ENCODE data around the gene PCGF1. TPM values are rescaled to one million over a fixed set of nuclear protein-coding genes. Genes with fewer than 3 reads are reported as not detected.
"Not testable (repeated sequence)": the region's sequence is repeated elsewhere in the genome, so short reads cannot be mapped to it uniquely, and the experiment has no call there.

The PCGF1 gene
- polyA plus RNA-seq, 4 donors, result 23.7 to 34.9 (median 27.0) TPM

DNA sequence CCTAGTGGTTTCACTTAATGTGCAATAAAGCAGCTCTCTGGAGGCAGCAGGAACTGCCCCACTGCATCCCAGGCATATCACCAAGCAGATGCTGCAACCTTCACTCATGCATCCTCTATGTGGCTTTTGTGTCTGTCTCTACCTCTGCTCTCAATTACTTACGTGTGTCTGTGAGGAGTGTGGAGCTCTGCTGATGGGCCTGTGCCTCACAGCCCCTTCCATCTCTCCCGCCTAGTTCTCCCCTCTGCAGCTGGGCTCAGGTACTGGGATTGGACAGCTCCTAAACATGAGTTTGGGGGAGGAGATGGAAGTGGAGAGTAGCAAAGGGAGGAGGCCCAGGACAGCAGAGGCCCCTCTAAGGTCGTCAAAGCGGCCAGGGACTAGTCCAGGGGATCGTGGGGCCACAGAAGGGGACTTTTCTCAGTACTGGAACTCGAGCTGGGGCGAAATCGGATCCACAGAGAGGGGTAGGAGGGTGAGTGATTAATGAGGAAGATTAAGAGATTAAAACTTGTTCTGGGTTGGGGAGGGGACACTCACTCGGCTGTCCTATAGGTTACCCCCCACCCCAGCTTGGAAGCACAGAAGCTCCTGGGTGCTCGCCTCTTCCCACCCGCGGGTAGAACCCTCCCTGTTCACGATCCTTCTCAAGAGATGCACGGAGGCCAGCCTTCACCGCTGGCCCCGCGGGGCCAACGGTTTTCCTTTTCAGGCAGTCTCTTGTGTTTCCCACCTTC, 6.0 kb downstream of the PCGF1 start:
- no peak for DNase-seq (ENCODE audit: low read depth in 4 of 4, low spot score in 3 of 4)

DNA sequence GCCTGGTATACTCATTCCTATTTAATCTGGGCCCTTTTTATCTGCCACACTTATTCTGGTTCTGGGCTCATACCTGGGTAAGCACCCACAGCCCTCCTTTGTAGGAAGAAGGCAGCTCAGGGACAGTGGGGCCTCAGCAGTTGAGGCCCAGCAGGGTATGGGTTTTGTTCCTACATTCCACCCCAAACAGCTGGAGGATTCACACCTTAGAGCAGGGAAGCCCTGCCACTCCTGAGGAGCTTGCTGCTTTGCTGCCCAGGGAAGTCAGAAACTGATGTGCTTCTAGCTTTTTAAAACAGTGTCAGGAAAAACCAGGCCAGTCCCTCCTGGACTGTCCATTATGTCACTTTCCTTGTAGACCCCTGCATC, 6.9 kb downstream of the PCGF1 start:
- DNase-seq (ENCODE audit: low read depth in 4 of 4, low spot score in 3 of 4), result no peak

DNA sequence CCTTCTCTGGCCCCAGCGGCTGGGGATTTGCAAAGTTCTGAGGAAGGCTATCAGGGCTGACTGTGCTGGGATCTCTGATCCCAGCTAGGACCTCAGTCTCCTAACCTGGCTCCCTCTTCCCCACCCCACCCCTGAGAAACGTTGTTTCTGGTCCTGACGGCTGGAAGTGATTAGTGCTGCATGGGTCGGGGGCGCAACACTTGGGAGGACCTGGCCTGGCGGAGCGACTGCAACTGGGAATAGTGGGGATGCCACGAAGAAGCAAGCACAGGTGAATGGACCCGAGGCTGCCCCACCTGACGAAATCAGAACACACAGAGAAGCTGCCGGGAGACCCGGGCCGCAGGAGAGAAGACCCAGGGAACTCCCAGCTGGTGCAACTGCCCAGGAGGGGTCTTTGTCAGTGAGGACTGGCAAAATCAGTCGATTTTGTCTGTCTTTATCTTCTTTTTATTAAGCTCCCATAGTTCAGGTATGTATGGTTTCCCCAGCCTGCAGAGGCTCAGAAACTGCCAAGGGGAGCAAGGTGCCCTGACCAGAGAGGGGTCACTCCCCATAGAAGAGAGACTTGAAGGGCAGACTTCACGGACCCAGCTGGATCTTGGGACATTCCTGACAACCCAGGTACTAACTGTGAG, 7.4 kb downstream of the PCGF1 start:
- DNase-seq (ENCODE audit: low read depth in 4 of 4, low spot score in 3 of 4), result no peak

DNA sequence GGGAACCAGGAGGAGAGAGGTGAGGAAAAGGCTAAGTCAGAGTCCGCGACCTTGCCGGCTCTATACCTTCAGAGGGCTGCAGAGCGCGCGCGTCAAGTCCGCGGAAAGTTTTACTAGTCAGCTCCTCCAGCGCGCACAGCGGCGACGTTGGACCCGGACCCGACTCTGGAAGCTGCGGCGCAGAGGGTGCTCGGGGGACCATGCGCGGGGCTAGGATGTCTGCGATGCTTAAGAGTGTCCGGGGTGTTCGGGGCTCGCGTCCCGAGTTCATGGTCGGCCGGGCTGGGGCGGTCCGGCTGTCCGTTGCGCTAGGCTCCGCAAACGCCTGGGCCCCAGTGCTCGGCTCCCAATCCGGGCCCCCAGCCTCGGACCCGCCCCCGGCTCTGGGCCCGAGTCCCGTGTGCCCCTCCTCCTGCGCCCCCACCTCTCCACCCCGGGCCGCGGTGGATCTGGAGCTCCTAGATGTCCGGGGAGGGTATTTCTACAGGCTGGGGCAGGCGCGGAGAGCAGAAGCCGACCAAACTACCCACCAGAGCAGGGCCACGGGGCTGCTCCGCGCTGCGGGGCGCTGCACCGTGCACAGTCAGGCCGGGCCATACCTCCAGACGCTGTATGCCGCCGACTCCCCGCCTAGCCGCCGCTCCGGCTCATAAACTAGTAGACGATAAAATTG, 8.1 kb downstream of the PCGF1 start, which contains the start of gene LBX2:
LBX2 (minus strand) TSS at position 337 of the 673 bp plus-strand sequence; CDS start at position 271, 66 bp downstream.
- DNase-seq (ENCODE audit: low read depth in 4 of 4, low spot score in 3 of 4), result no peak

DNA sequence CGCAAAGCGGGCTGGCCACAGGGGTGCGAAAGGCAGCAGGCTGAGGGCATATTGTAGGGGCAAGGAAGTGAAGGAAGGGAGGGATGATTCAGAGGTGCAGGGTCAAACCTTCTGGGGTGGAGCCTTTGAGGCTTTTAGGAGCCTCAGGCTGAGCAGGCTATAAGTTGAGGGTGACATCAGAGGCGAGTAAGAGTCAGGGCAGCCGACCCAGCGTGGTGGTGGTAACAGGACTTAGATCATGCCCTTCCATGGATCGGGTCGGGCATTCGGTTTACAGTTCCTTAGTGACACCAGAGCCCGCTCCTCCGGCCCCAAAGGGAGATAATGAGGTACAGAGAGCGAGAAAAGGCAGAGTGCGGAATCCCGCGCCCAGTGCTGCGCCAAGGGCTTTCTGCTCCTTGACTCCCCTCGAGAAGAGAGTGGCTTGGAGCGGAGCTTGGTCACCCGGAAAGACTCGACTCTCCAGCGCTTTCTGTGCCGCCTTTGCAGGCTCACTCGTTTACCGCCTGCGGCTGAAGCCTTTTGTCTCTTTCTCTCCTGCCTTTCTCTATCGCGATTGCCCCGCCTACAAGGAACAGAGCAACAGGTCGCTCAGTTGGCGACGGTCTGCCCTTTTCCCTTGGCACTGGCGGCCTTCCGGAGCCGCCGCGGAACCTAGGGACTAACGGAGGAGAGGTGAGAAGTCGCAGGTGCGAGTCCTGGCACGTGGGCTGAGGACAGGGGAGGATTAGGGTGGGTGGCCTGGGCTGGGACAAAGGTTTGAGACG, 8.8 kb downstream of the PCGF1 start:
- no peak for DNase-seq (ENCODE audit: low read depth in 4 of 4, low spot score in 3 of 4)

DNA sequence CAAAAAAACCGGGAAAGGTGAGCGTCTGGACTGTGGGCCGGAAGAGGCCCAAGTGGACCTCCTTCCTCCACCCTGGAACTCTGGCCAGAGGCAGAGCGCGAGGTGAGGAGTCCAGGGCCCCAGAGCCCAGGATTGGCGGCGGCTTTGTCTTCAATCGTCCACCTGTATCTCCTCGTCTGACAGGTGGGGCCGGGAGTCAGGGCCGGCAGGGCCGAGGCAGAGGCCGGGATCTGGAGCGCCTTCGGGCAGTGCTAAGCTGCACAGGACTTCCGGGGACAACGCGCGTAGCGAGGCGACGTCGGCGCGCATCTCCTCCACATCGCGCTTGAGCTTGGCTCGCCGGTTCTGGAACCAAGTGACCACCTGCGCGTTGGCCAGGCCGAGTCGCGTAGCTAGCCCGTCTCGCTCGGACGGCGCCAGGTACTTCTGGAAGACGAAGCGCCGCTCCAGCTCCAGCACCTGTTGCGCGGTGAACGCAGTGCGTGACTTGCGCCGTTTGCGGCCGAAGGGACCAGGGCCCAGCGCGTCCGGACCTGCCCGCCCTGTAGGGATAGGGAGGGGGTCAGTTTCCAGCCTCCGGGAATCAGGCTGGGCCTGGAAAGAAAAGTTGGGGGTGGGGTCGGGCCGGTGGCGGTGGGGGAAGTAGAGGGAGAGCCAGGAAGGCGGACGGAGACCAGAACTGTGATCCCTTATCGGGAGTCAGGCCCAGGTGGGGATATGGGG, 9.6 kb downstream of the PCGF1 start:
- no peak for DNase-seq (ENCODE audit: low read depth in 4 of 4, low spot score in 3 of 4)

DNA sequence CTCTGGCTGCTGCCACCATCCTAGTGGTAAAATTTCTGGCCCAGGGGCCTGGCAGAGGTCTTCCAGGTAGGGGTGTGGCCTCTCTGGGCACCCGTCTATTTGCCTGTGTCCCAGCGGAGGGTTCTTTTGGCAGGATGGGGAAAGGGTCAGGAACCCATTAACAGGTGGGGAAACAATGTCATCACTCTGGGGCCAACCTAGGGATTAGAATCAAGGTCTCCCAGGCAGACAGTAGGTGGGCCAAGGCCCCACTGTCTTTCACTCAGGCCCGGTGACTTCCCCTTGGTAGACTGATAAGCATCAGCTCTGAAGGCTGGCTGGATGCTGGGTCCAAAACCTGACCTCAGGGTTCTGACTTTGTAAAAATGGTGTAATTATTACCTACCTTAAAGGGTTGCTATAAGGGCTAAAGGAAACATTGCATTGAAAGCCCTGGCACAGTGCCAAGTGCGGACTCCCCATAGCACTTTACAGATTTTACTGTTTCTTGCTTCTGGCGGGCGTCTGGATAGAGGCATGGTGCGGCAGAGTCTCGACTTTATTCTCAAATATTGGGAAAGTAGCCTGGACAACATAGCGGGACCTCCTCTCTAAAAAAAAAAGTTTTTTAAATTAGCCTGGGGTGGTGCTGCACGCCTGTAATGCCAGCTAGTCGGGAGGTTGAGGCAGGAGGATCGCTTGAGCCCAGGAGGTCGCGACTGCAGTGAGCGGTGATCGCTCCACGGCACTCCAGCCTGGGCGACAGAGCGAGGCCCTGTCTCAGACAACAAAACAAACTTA, 10.3 kb downstream of the PCGF1 start:
- DNase-seq (ENCODE audit: low read depth in 4 of 4, low spot score in 3 of 4), result no peak

DNA sequence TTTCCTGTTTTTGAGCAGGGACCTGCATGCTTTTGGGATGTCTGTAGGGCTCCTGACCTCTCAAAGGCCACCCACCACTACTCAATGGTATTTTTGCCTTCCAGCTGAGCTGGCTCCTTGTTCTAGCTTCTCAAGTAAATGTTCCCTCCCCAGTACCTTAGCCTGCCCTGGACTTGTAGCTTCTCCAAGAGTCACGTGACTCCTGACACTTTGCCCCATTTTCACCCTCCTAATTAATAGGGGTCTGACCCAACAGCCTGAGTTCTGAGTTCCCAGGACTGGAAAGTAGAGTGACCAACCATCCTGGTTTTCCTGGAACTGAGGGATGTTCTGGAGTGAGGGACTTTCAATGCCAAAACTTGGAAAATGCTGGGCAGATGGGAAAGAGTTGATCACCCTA, 12.1 kb downstream of the PCGF1 start:
- DNase-seq (ENCODE audit: low read depth in 4 of 4, low spot score in 3 of 4), result no peak

DNA sequence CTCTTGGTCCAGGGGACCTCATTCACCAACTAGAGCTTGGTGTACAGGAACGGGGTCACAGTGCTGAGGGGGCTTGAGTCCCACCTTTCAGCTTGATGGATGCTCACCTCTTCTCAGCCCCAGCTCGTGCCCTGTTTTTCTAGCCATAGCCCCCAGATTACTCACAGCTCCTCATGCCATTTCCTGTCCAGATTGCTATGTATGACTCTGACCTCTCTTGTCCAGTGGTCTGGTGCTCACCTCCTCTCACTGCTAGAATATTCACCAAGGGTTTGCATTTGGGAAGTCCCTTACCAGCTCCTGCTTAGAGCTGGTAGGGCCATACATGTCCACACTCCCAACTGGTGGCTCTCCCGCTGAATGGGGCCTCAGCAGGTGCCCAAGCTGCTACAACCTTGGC, 13.9 kb downstream of the PCGF1 start:
- DNase-seq (ENCODE audit: low read depth in 4 of 4, low spot score in 3 of 4), result no peak

DNA sequence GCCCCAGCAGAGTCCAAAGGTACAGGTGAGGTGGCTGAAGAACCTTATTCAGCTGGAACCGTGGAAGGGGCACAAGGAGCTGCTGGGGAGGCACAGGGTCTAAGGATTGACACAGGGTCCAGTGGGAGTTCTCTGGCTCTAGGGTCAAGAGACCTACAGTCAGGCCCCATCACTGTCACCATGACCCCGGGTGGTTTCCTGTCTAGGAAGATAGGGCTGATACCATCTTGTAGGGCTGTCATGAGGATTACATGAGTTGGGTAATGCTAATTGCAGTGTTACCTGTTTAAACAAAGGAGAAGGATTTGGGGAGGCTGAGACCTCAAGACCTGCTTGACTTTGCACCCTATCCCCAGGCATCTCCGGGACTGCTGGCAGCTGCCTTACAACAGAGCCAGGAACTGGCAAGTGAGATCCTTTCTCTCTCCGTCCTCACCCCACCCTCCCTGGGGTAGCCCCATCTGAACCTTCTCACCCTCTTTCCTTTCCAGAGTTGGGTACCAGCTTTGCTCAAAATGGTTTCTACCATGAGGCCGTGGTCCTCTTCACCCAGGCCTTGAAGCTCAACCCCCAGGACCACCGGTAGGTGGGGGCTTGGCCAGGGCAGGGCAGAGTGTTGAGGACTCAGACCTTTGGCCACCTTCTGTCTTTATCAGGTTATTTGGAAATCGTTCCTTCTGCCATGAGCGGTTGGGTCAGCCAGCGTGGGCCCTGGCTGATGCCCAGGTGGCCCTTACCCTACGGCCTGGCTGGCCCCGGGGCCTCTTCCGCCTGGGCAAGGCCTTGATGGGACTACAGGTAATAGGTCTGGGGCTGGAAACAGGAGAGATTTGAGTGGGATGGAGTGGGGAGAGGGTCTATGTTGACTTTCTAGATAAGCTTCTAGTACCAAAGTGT, 15.6 kb downstream of the PCGF1 start:
- no peak for DNase-seq (ENCODE audit: low read depth in 4 of 4, low spot score in 3 of 4)

DNA sequence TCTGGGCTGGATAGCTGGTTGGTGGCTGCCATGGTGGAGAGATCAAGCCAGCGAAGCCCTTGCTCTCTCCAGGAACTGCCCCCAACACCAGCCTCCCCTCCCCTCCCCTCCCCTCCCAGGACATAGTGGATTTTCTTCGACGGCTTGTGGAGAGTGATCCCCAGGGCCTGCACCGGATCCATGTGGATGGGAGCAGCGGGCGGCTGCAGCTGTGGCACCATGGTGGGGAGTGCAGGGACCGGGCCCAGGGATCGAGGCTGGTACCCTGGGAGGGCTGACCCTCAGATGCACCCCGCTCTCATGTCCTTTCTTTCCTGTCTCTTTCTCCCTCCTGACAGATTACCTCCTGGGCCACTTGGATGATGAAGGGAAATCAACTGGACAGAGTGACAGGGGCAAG, 17.6 kb downstream of the PCGF1 start:
- no peak for DNase-seq (ENCODE audit: low read depth in 4 of 4, low spot score in 3 of 4)

DNA sequence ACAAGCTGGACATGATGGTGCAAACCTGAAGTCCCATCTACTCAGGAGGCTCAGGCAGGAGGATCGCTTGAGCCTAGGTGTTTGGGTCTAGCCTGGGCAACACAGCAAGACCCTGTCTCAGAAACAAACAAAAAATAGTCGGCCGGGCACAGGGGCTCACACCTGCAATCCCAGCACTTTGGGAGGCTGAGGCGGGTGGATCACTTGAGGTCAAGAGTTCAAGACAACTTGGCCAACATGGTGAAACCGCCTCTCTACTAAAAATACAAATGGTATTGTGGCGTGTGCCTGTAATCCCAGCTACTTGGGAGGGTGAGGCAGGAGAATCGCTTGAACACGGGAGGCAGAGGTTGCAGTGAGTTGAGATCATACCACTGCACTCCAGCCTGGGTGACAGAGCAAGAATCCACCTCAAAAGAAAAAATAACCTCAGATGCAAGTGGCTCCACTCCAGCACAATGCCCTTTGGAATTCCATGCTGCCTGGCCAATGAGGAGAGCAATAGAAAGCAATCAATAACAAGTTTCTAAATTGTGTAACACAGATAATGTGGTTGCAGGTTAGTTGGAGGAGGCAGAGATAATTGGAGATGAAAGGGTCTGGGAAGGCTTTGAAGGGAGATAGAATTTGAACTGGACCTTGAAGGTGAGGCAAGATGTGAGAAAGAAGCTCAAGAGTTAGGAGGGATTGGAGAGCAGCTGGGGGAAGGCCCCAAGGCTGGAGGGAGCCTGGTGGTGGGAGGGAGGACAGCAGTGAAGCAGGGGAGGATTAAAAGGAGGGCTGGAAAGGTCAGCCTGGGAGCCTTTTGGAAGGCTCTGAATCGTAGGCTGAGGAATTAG, 18.6 kb downstream of the PCGF1 start:
- DNase-seq (ENCODE audit: low read depth in 4 of 4, low spot score in 3 of 4), result no peak

DNA sequence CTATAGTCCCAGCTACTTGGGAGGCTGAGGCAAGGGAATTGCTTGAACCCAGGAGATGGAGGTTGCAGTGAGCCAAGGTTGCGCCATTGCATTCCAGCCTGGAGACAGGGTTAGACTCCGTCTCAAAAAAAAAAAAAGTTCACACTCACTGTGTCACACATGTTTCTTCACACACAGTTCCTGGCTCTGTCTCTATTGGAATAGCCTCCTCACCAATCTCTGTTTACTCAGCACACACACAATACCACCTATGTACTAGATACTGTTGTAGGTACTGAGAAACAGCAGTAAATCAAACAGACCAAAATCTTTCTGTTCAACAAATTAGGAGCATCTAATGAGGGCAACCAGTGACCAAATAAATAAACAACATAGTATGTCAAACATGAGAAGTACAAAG, 21.4 kb downstream of the PCGF1 start:
- DNase-seq (ENCODE audit: low read depth in 4 of 4, low spot score in 3 of 4), result no peak

DNA sequence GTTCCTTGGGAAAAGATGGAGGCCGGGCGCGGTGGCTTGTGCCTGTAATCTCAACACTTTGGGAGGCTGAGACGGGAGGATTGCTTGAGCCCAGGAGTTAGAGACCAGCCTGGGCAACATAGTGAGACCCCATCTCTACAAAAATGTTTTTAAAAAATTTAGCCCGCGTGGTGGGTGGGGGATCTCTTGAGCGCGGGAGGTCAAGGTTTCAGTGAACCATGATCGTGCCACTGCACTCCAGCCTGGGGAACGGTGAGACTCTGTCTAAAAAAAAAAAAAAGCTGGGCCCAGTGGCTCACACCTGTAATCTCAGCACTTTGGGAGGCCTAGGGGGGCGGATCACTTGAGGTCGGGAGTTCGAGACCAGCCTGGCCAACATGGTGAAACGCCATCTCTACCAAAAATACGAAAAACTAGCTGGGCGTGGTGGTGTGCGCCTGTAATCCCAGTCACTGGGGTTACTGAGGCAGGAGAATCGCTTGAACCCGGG, 23.8 kb downstream of the PCGF1 start:
- DNase-seq (ENCODE audit: low read depth in 4 of 4, low spot score in 3 of 4), result not testable (repeated sequence)

DNA sequence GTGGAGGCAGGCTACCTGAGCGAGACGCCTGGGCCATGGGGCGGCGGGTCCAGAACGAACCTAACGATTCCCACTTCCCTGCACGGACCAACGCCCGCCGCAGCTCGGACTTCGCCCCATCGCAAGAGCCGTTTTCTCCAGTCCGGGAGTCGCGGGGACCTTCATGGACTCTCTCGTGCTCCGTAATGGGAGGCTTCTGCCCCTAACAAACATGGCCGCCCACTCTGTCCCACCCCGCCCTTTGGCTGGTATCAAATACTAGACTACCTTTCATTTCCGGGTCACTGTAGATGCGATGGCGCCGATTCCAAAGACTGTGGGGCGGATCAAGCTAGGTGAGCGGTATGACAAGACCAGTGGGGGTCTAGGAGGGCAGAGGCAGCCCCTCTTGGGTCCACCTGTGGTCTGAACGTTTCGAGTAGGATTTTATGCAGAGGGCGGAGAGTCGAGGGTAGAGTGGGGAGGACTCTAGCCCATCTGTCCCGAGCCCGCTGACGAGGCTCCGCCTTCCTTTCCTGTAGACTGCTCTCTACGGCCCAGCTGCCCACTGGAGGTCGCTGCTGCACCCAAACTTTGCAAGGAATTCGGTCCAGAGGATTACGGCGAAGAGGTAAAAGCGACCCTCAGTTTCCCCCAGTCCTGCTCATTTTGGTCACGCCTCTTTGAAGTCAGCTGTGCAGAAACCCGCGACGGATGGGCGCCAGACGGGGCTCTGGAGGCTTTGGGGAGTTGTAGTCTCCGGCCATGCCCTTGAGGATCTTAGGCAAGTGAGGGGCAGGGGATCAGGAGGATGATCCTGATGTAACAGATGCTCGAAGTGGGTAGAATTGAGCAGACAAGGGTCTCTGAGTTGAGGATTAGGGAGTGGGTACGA, 24.5 kb downstream of the PCGF1 start, which contains the start of the genes CCDC142 and TTC31:
CCDC142 (minus strand) TSS at position 198 of the 874 bp plus-strand sequence; CDS start at position 37, 161 bp downstream.
TTC31 (plus strand) TSS at position 281 of the 874 bp plus-strand sequence; CDS start at position 296, 15 bp downstream.
- peak; percentile 92 to 96 (median 93) for DNase-seq (ENCODE audit: low read depth in 4 of 4, low spot score in 3 of 4)
